H9 (cell line): ENCODE measurements around the gene KRTAP2-3. TPM values are rescaled to one million over a fixed set of nuclear protein-coding genes. Genes with fewer than 3 reads are reported as not detected.

Experiments used
- DNase-seq: peaks from one replicate; pipeline ENCODE4 v3.0.0-alpha.2; 2017
- H2AFZ ChIP-seq: one replicate; pipeline ENCODE4 v1.6.1; 2013; ENCODE audit warnings: mild to moderate bottlenecking, low read length, control low read depth, moderate library complexity
- H2AK5ac ChIP-seq: 2 replicates; pipeline ENCODE4 v1.6.1; 2013; ENCODE audit warnings: low read length, control low read depth, mixed read lengths; ENCODE audit not compliant: insufficient read length
- H2BK120ac ChIP-seq: one replicate; pipeline ENCODE4 v1.6.1; 2013; ENCODE audit warnings: low read depth, mild to moderate bottlenecking, low read length, control low read depth, inconsistent platforms; ENCODE audit not compliant: poor library complexity, severe bottlenecking
- H2BK12ac ChIP-seq: 2 replicates; pipeline ENCODE4 v1.6.1; 2013; ENCODE audit warnings: low read length, control low read depth, mixed read lengths, low read depth; ENCODE audit not compliant: insufficient read length
- H2BK15ac ChIP-seq: 2 replicates; pipeline ENCODE4 v1.6.1; 2013; ENCODE audit warnings: low read depth, low read length, control low read depth
- H2BK20ac ChIP-seq: one replicate; pipeline ENCODE4 v1.6.1; 2013; ENCODE audit warnings: low read depth, mild to moderate bottlenecking, low read length, control low read depth, inconsistent platforms; ENCODE audit not compliant: poor library complexity, severe bottlenecking
- H2BK5ac ChIP-seq: 2 replicates; pipeline ENCODE4 v1.6.1; 2013; ENCODE audit warnings: low read length, control low read depth, mixed read lengths; ENCODE audit not compliant: insufficient read length
- H3K14ac ChIP-seq: 2 replicates; pipeline ENCODE4 v1.6.1; 2013; ENCODE audit warnings: low read length, control low read depth; ENCODE audit not compliant: insufficient read depth
- H3K18ac ChIP-seq: 2 replicates; pipeline ENCODE4 v1.6.1; 2013; ENCODE audit warnings: low read depth, mild to moderate bottlenecking, mixed read lengths, low read length, control low read depth; ENCODE audit not compliant: insufficient read length
- H3K23ac ChIP-seq: 2 replicates; pipeline ENCODE4 v1.6.1; 2013; ENCODE audit warnings: low read length, control low read depth, mixed read lengths, low read depth; ENCODE audit not compliant: insufficient read length
- H3K23me2 ChIP-seq: 2 replicates; pipeline ENCODE4 v1.6.1; 2013; ENCODE audit warnings: low read depth, mild to moderate bottlenecking, mixed read lengths, low read length, control low read depth; ENCODE audit not compliant: insufficient read length, poor library complexity, severe bottlenecking
- H3K27ac ChIP-seq: 2 replicates; pipeline ENCODE4 v1.5.1; 2013; ENCODE audit warnings: low read length, control low read depth, mixed read lengths, low read depth; ENCODE audit not compliant: insufficient read length
- H3K27me3 ChIP-seq: 2 replicates; pipeline ENCODE4 v1.6.1; 2013; ENCODE audit warnings: low read length, control low read depth, inconsistent platforms; ENCODE audit not compliant: insufficient read depth
- H3K4ac ChIP-seq: 2 replicates; pipeline ENCODE4 v1.6.1; 2013; ENCODE audit warnings: low read depth, mild to moderate bottlenecking, control low read depth, inconsistent platforms, low read length, moderate library complexity
- H3K4me1 ChIP-seq: 2 replicates; pipeline ENCODE4 v1.6.1; 2013; ENCODE audit warnings: low read length, control low read depth, inconsistent platforms; ENCODE audit not compliant: insufficient read depth
- H3K4me2 ChIP-seq: 2 replicates; pipeline ENCODE4 v1.6.1; 2013; ENCODE audit warnings: low read length, control low read depth, mixed read lengths; ENCODE audit not compliant: insufficient read length, insufficient read depth
- H3K56ac ChIP-seq: 2 replicates; pipeline ENCODE4 v1.6.1; 2013; ENCODE audit warnings: low read depth, mild to moderate bottlenecking, mixed read lengths, low read length, control low read depth; ENCODE audit not compliant: insufficient read length
- H3K79me1 ChIP-seq: 2 replicates; pipeline ENCODE4 v1.6.1; 2013; ENCODE audit warnings: low read depth, mild to moderate bottlenecking, moderate library complexity, low read length, control low read depth, inconsistent platforms; ENCODE audit not compliant: insufficient read depth, poor library complexity, severe bottlenecking
- H3K79me2 ChIP-seq: 2 replicates; pipeline ENCODE4 v1.6.1; 2013; ENCODE audit warnings: low read length, control low read depth, inconsistent platforms; ENCODE audit not compliant: insufficient read depth
- H3K9ac ChIP-seq: 2 replicates; pipeline ENCODE4 v1.6.1; 2013; ENCODE audit warnings: low read length, control low read depth, mixed read lengths; ENCODE audit not compliant: insufficient read length; ENCODE audit errors: extremely low read depth
- H3K9me3 ChIP-seq: one replicate; pipeline ENCODE4 v1.6.1; 2013; ENCODE audit warnings: low read depth, low read length, inconsistent platforms; ENCODE audit not compliant: control insufficient read depth
- H3T11ph ChIP-seq: one replicate; pipeline ENCODE4 v1.6.1; 2013; ENCODE audit warnings: mild to moderate bottlenecking, low read length, control low read depth, inconsistent platforms
- H4K20me1 ChIP-seq: one replicate; pipeline ENCODE4 v1.6.1; 2013; ENCODE audit not compliant: control insufficient read depth, insufficient read length, insufficient read depth
- H4K5ac ChIP-seq: 2 replicates; pipeline ENCODE4 v1.6.1; 2013; ENCODE audit warnings: low read depth, mild to moderate bottlenecking, mixed read lengths, low read length, control low read depth; ENCODE audit not compliant: insufficient read length
- H4K8ac ChIP-seq: replicated peaks from 2 replicates; pipeline ENCODE4 v1.6.1; 2013; ENCODE audit warnings: low read length, control low read depth, mixed read lengths, low read depth; ENCODE audit not compliant: insufficient read length
- H4K91ac ChIP-seq: 2 replicates; pipeline ENCODE4 v1.6.1; 2013; ENCODE audit warnings: low read depth, mild to moderate bottlenecking, moderate library complexity, mixed read lengths, low read length, control low read depth; ENCODE audit not compliant: insufficient read length
- H3K27ac Mint-ChIP-seq, 3 experiments: 2 replicates in 2 of 3; 3 replicates in 1 of 3; pipeline ENCODE4 v1.8.0; 2020 to 2021; ENCODE audit warnings: mixed read lengths in 3 of 3, mild to moderate bottlenecking in 1 of 3, moderate library complexity in 1 of 3
- H3K27me3 Mint-ChIP-seq: 2 replicates; pipeline ENCODE4 v1.8.0; 2021; ENCODE audit warnings: low read depth, mild to moderate bottlenecking, moderate library complexity, mixed read lengths
- H3K36me3 Mint-ChIP-seq, 3 experiments: 2 replicates in 2 of 3; 3 replicates in 1 of 3; pipeline ENCODE4 v1.8.0; 2020 to 2021; ENCODE audit warnings: low read depth in 3 of 3, mixed read lengths in 3 of 3; ENCODE audit not compliant: insufficient read depth in 1 of 3
- H3K4me1 Mint-ChIP-seq, 2 experiments: 2 replicates each; pipeline ENCODE4 v1.8.0; 2020; ENCODE audit warnings: mixed read lengths in 2 of 2
- H3K4me3 Mint-ChIP-seq, 2 experiments: 2 replicates in 1 of 2; 3 replicates in 1 of 2; pipeline ENCODE4 v1.8.0; 2020 to 2021; ENCODE audit warnings: mild to moderate bottlenecking in 2 of 2, mixed read lengths in 2 of 2, moderate library complexity in 1 of 2
- H3K9me3 Mint-ChIP-seq, 2 experiments: 2 replicates in 1 of 2; 3 replicates in 1 of 2; pipeline ENCODE4 v1.8.0; 2020; ENCODE audit warnings: mild to moderate bottlenecking in 2 of 2, mixed read lengths in 2 of 2, moderate library complexity in 1 of 2
- CTCF ChIP-seq: fragments of 200-600 bp; sonication (generic); conservative IDR thresholded peaks from 3 replicates; pipeline ENCODE4 v1.8.0; 2021; ENCODE audit warnings: antibody characterized with exemption, mild to moderate bottlenecking
- WGBS: extraction: QIAGEN DNeasy Blood & Tissue Kit; methylation state at CpG from one replicate; pipeline ENCODE4 v1.1.7; 2013; ENCODE audit warnings: missing lambda C conversion rate, low lambda C conversion rate, mixed read lengths; ENCODE audit not compliant: insufficient read length; ENCODE audit errors: extremely low coverage; 5-methylcytosine and 5-hydroxymethylcytosine counted together
- total RNA-seq: library from RNA; stranded (reverse); gene quantifications from 2 replicates; pipeline ENCODE4 v1.2.1, GENCODE V29; 2021

KRTAP2-3 gene
- total RNA-seq, 1 experiment from 2014 or later: not detected

- Histone ChIP-seq H3K23ac (no peak within 1 kb of the TSS), H2BK12ac (no peak within 1 kb of the TSS), H2BK20ac (no peak within 1 kb of the TSS), H4K8ac (no peak within 1 kb of the TSS), H3K79me1 (no peaks in the 10 kb centered on the region), H3K9ac (no peak within 1 kb of the TSS), H4K5ac (no peak within 1 kb of the TSS), H3K18ac (no peak within 1 kb of the TSS), H3K79me2 (no peaks in the 10 kb centered on the region), H3K14ac (no peak within 1 kb of the TSS; the same call in 1 of the 2 replicates), H3K4ac (no peak within 1 kb of the TSS), H2BK15ac (no peak within 1 kb of the TSS), H2BK5ac (no peak within 1 kb of the TSS), H4K20me1 (no peaks in the 10 kb centered on the region), H3K4me2 (no peak within 1 kb of the TSS), H3T11ph (no peak within 1 kb of the TSS), H3K4me1 (no peaks in the 10 kb centered on the region), H3K9me3 (no peaks in the 10 kb centered on the region), H3K56ac (no peak within 1 kb of the TSS), H4K91ac (no peak within 1 kb of the TSS), H2AK5ac (no peak within 1 kb of the TSS), H2AFZ (no peak within 1 kb of the TSS), H3K23me2 (no peaks in the 10 kb centered on the region), H3K27me3 (no peaks in the 10 kb centered on the region), H2BK120ac (no peak within 1 kb of the TSS), H3K27ac (no peak within 1 kb of the TSS)
- H3K27me3 Mint-ChIP-seq: peaks cover 5% of the 10 kb centered on the region; the same call in 1 of the 2 replicates
- no peak within 1 kb of the TSS for H3K27ac Mint-ChIP-seq
- WGBS: no CpG with 5 or more reads among the region's 9 CpGs
- no peak within 1 kb of the TSS for H3K4me3 Mint-ChIP-seq
- peaks cover 0 to 3% of the 10 kb centered on the region in 2 experiments; a peak in 1 of 5 replicates for H3K9me3 Mint-ChIP-seq
- DNase-seq: no peak
- no peaks in the 10 kb centered on the region for H3K36me3 Mint-ChIP-seq
- H3K4me1 Mint-ChIP-seq: no peaks in the 10 kb centered on the region
- no peak for TF ChIP-seq CTCF
Measured at GRCh38 chr17:41026715-41027471, 33.0 kb downstream of the KRTAP2-3 start, which contains the start of gene KRTAP1-5. TSS of gene KRTAP1-5 (minus strand) at chr17:41027208. CDS start at chr17:41027155, 53 bp downstream.
